K562 (cell line): Measurements from ENCODE around the gene UCN. TPM values are rescaled to one million over a fixed set of nuclear protein-coding genes. Genes with fewer than 3 reads are reported as not detected.

Source experiments
- BCLAF1 ChIP-seq, 2 experiments: fragments of 450-650 bp in 1 of 2; IDR thresholded peaks; 2 replicates each; pipeline ENCODE4 v1.6.1; 2011 to 2017; ENCODE audit warnings: low read depth in 2 of 2, antibody characterized with exemption in 1 of 2, borderline replicate concordance in 1 of 2, low read length in 1 of 2, mild to moderate bottlenecking in 1 of 2, mixed read lengths in 1 of 2; ENCODE audit not compliant: control insufficient read depth in 1 of 2
- BMI1 ChIP-seq: fragments of 150-350 bp; IDR thresholded peaks from 2 replicates; pipeline ENCODE4 v1.6.1; 2014; ENCODE audit warnings: low read length
- DDX20 ChIP-seq: fragments of 450-650 bp; IDR thresholded peaks from 2 replicates; pipeline ENCODE4 v1.6.1; 2016; ENCODE audit warnings: missing genetic modification characterization, low read depth, mild to moderate bottlenecking, missing compliant biosample characterization, moderate library complexity
- E2F6 ChIP-seq, 2 experiments: IDR thresholded peaks; 2 replicates each; pipeline ENCODE4 v1.6.1; 2011; ENCODE audit warnings: borderline replicate concordance in 1 of 2, control low read depth in 1 of 2, low read depth in 1 of 2, low read length in 1 of 2, mild to moderate bottlenecking in 1 of 2, mixed read lengths in 1 of 2, moderate library complexity in 1 of 2; ENCODE audit not compliant: insufficient read depth in 1 of 2, insufficient read length in 1 of 2, poor library complexity in 1 of 2, severe bottlenecking in 1 of 2; ENCODE audit errors: extremely low read depth in 1 of 2
- KDM4B ChIP-seq, 2 experiments: fragments of 450-650 bp in 1 of 2; sonication (generic) in 1 of 2; IDR thresholded peaks; 2 replicates each; pipeline ENCODE4 v1.6.1; 2016 to 2017; ENCODE audit warnings: borderline replicate concordance in 2 of 2, antibody characterized with exemption in 1 of 2, low read depth in 1 of 2, mild to moderate bottlenecking in 1 of 2
- MCM5 ChIP-seq: fragments of 450-650 bp; IDR thresholded peaks from 2 replicates; pipeline ENCODE4 v1.6.1; 2016; ENCODE audit warnings: low read depth
- PPARD ChIP-seq: fragments of 250-450 bp; sonication (Bioruptor Pico); IDR thresholded peaks from 2 replicates; pipeline ENCODE4 v1.8.0; 2022; ENCODE audit warnings: inconsistent platforms, mild to moderate bottlenecking, moderate library complexity
- RBM34 ChIP-seq: fragments of 200-400 bp; formaldehyde crosslinking; IDR thresholded peaks from 2 replicates; pipeline ENCODE4 v1.6.1; 2018; ENCODE audit warnings: low read length, borderline replicate concordance; ENCODE audit not compliant: insufficient read depth
- SMC3 ChIP-seq: conservative IDR thresholded peaks from 2 replicates; pipeline ENCODE4 v1.6.1; 2011; ENCODE audit warnings: low read depth, low read length, improper control_type of control experiment; ENCODE audit not compliant: insufficient read depth
- TFAM ChIP-seq: fragments of 250-450 bp; sonication (Bioruptor Pico); conservative IDR thresholded peaks from 2 replicates; pipeline ENCODE4 v1.5.0; 2021; ENCODE audit warnings: mild to moderate bottlenecking, moderate library complexity
- polyA plus RNA-seq, 8 experiments: library from polyadenylated mRNA; depleted of rRNA in 4 of 8; stranded (reverse) in 5 of 8; unstranded in 3 of 8; fragments of >200 nt; fragmentation: Nextera tagmentation in 2 of 8; fragmentation: Illumina TruSeq in 1 of 8; extraction: Ambion mirVana in 2 of 8; extraction: Trizol in 1 of 8; gene quantifications; 2 replicates each; pipeline versions ENCODE4 v1.2.1 to v1.2.3, GENCODE V29; 2011 to 2014; ENCODE audit warnings: inconsistent platforms in 1 of 8, missing spikeins in 1 of 8
- total RNA-seq, 7 experiments: library from RNA; depleted of rRNA in 6 of 7; stranded (reverse); fragments of >200 nt in 6 of 7; fragmentation: Illumina TruSeq in 2 of 7; extraction: Trizol in 2 of 7; gene quantifications; 2 replicates each; pipeline versions ENCODE4 v1.2.1 to v1.2.3, GENCODE V29; 2011 to 2021; ENCODE audit warnings: low replicate concordance in 1 of 7
- TF ChIP-seq, protein P1 (sequence below): sonication (generic); formaldehyde crosslinking; IDR thresholded peaks from 2 replicates; pipeline ENCODE4 v1.8.0; 2022; ENCODE audit warnings: mild to moderate bottlenecking, missing genetic modification reagents, borderline replicate concordance
- TF ChIP-seq, protein P2 (sequence below): fragments of 250-450 bp; sonication (Bioruptor Pico); IDR thresholded peaks from 2 replicates; pipeline ENCODE4 v1.5.0; 2021; ENCODE audit warnings: mild to moderate bottlenecking, moderate library complexity
- TF ChIP-seq, protein P3 (sequence below): fragments of 200-800 bp; sonication (Bioruptor generic); IDR thresholded peaks from 2 replicates; pipeline ENCODE4 v1.6.1; 2017; ENCODE audit warnings: missing genetic modification characterization, missing compliant biosample characterization

UCN gene
- total and polyA plus RNA-seq, 9 of the 15 experiments (the other 6 are each of a cell fraction or from before 2014, with no cell fraction given): 0.10 to 2.7 (median 0.43) TPM

DNA sequence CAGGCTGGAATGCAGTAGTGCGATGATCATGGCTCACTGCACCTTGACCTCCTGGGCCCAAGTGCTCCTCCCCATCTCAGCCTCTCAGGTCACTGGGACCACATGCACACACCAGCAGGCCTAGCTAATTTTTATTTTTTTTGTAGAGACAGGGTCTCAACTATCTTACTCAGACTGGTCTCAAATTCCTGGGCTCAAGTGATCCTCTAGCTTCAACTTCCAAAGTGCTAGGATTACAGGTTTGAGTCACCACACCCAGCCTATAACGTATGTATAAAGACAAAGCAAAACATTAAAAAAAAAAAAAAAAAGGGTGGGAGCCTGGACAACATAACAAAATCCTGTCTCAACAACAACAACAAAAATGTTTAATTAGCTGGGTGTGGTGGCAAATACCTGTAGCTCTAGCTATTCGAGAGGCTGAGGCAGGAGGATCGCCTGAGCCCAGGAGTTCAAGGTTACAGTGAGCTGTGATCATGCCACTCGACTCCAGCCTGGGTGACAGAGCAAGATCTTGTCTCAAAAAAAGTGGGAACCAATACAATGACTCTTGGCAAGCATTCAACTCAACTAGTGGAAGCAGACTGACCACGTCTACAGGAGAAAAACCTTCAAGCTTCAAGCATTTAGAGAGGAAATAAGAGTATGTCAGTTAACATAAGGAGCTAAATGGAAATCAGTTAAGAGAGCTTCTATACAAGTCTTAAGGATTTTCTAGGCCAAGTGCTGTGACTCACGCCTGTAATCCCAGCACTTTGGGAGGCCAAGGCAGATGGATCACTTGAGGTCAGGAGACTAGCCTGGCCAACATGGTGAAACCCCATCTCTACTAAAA lies 45.7 kb upstream of the UCN start (continued):
- TF ChIP-seq E2F6 (IDR thresholded peaks at IDR 0.05; ENCODE audit: borderline replicate concordance in 1 of 2, extremely low read depth in 1 of 2, insufficient read depth in 1 of 2, insufficient read length in 1 of 2, low read depth in 1 of 2, low read length in 1 of 2, poor library complexity in 1 of 2, severe bottlenecking in 1 of 2) (peak in 1 of 2 experiments; percentile 30), KDM4B (IDR thresholded peaks at IDR 0.05; ENCODE audit: borderline replicate concordance in 2 of 2, low read depth in 1 of 2) (no peak), DDX20 (no peak), RBM34 (no peak), SMC3 (no peak), MCM5 (no peak), BCLAF1 (IDR thresholded peaks at IDR 0.05; ENCODE audit: borderline replicate concordance in 1 of 2, control insufficient read depth in 1 of 2, low read depth in 2 of 2, low read length in 1 of 2) (no peak), TFAM (CRISPR knock-in tag) (no peak), PPARD (CRISPR knock-in tag) (no peak), BMI1 (no peak)
- TF ChIP-seq, protein P1, sequence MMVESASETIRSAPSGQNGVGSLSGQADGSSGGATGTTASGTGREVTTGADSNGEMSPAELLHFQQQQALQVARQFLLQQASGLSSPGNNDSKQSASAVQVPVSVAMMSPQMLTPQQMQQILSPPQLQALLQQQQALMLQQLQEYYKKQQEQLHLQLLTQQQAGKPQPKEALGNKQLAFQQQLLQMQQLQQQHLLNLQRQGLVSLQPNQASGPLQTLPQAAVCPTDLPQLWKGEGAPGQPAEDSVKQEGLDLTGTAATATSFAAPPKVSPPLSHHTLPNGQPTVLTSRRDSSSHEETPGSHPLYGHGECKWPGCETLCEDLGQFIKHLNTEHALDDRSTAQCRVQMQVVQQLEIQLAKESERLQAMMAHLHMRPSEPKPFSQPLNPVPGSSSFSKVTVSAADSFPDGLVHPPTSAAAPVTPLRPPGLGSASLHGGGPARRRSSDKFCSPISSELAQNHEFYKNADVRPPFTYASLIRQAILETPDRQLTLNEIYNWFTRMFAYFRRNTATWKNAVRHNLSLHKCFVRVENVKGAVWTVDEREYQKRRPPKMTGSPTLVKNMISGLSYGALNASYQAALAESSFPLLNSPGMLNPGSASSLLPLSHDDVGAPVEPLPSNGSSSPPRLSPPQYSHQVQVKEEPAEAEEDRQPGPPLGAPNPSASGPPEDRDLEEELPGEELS (CRISPR knock-in tag): no peak
- TF ChIP-seq, protein P2, sequence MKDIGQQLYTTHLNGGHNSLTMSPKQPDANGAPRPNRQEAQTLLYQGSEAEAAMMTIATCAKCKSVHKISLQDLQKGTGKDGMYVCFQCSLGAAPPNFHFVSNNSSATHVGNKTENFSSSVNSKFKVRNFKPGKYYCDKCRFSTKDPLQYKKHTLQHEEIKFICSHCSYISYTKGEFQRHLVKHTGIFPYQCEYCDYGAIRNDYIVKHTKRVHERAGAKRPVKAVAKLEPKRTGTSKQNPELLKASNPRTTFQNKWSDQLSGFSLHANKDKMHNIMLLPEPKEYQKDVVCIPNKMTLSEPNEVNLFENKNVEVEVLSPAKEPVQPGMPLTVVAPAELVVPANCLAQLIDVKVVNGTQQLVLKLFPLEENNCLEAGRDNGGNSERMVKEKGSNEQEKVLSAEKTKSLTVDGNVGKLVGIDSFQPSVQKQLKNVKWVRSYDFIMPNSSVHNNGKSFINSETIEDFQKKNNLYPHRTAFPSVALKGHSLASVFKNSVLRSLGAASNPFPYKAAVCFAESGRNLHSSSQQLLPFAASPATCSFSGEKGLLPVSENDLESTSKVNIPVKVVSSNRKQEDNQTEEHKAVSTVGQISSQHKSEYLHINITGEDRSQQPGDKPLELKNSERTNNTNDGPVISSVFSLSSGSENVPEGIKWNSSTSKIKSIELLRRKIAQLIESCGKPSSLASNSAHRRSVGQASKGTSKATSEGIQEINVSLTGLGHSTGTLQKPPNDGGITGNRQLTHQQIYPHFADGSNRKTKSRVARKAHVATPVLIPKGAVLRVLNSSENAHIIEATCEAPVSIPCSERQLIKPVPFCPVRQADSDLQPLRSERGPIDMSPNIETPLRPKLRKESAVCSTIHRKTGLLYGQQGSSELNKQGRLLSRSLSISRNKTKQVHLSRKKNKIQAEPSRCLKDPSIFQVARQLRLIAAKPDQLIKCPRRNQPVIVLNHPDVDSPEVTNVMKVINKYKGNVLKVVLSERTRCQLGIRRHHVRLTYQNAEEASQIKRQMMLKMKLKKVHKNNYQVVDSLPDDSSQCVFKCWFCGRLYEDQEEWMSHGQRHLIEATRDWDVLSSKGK (CRISPR knock-in tag): no peak
- TF ChIP-seq, protein P3, sequence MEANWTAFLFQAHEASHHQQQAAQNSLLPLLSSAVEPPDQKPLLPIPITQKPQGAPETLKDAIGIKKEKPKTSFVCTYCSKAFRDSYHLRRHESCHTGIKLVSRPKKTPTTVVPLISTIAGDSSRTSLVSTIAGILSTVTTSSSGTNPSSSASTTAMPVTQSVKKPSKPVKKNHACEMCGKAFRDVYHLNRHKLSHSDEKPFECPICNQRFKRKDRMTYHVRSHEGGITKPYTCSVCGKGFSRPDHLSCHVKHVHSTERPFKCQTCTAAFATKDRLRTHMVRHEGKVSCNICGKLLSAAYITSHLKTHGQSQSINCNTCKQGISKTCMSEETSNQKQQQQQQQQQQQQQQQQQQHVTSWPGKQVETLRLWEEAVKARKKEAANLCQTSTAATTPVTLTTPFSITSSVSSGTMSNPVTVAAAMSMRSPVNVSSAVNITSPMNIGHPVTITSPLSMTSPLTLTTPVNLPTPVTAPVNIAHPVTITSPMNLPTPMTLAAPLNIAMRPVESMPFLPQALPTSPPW (CRISPR knock-in tag): 0 out of 2 replicates have a peak, but pooled peaks have one; percentile 17
